ENCODE results near the gene FNDC3A. TPM values are rescaled to one million over a fixed set of nuclear protein-coding genes. Genes with fewer than 3 reads are reported as not detected.

FNDC3A gene
- total RNA-seq, 1 donor from 2014 or later, result 74.6 TPM

DNA sequence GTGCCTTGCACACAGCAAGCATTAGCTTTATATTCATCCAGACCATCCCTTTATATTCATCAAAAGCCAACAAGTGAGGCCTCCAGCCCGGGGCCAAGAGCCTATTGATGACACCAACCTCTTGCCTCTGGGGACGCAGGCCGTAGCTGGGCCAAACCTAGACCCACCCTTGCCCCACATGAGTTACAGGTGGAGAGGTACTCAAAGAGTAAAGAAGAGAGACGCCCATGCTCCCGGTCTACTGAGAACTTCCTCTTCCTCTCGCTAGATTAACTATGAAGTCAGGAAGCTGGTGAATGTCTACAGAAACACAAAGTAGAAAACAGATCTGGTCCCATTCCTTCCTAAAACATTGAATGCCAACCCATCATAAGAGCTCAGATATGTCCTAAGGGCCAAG is 240.6 kb downstream of the FNDC3A start:
- DNase-seq (ENCODE audit: low spot score), result no peak

DNA sequence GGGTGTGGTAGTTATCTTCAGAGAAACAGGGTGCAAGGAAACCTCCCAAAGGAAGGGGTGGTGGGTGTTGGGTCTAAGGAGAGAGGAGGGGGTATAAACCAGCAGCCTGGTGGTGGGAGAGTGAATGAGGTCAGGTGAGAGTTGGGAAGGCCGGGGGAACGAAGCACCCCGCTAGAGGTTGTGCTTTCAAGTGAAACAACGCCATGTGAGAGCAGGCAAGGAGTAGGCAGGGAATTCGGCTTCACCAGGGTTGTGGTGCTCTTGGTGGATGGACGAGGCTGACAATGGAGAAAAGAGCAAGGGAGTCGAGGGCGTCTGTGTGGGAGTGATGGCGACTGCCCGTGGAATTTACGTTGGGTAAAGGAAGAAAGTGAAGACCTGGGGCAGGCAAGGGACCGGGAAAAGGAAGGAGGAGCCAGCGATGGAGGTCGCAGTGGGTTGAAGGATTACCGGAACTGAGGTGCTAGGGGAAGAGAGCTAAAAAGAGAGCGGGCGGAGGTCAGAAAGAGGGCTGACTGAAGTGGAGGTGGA is 242.3 kb downstream of the FNDC3A start:
- DNase-seq (ENCODE audit: low spot score), result no peak

DNA sequence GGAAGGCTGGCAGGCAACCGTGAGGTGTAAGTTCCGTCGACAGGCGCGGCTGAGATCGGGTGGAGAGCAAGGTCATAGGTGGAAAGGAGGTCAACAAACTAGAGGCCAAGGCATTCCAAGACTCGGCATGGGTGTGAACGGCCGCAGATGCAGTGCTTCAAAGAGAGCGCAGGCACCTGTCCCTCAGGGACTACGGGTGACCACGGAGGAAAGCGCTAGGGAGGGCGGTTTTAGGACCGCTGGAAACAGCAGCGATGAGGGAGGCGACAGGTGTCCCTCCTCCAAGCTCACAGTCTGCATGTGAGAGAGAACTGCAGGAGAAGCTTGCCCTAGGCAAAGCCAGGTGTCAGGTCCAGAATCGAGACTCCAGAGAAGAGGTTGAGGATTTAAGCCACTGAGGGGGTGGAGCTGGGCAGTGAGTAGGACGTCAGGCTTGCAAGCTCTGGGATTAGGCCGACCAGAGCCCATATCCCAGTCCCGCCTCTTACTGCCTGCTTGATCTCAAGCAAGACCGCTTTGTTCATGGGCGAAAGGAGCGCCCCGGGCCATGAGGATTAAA is 242.9 kb downstream of the FNDC3A start:
- no peak for DNase-seq (ENCODE audit: low spot score)

DNA sequence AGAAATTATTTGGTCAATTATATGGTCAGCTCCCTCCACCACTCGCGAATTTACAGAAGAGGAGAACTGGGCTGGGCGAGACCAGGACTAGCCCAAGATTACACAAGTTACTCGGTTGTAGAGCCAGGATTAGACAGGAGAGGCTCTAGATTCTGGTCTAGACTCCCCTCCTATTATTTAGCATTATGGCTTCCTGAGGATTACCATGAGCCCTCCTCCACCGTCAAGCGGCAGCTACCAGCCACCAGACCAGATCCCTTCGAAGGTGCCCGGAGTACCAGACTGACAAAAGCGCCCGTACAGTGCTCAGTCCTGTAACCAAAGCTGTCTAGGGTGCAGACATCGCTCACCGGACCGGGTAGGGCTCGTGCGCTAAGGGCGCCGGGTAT is 243.9 kb downstream of the FNDC3A start:
- no peak for DNase-seq (ENCODE audit: low spot score)

DNA sequence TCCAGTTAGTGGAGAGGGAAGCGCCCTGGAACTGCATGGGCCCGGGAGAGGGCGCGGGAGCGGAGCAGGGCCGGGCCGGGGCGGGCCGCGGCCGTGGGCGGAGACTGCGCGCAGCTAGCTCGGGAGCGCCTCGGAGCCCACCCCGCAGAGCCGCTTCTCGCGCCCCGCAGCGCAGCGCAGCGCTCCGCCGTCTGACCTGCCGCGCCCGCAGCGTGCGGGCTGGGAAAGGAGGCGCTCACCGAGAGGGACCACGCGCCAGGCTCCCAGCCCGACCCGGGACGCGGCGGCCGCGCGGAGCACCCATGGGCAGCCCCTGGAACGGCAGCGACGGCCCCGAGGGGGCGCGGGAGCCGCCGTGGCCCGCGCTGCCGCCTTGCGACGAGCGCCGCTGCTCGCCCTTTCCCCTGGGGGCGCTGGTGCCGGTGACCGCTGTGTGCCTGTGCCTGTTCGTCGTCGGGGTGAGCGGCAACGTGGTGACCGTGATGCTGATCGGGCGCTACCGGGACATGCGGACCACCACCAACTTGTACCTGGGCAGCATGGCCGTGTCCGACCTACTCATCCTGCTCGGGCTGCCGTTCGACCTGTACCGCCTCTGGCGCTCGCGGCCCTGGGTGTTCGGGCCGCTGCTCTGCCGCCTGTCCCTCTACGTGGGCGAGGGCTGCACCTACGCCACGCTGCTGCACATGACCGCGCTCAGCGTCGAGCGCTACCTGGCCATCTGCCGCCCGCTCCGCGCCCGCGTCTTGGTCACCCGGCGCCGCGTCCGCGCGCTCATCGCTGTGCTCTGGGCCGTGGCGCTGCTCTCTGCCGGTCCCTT is 244.5 kb downstream of the FNDC3A start, which contains the start of gene MLNR:
TSS of gene MLNR (plus strand) at position 303 of the 820 bp plus-strand sequence. CDS start at position 303, 0 bp downstream.
- no peak for DNase-seq (ENCODE audit: low spot score)

DNA sequence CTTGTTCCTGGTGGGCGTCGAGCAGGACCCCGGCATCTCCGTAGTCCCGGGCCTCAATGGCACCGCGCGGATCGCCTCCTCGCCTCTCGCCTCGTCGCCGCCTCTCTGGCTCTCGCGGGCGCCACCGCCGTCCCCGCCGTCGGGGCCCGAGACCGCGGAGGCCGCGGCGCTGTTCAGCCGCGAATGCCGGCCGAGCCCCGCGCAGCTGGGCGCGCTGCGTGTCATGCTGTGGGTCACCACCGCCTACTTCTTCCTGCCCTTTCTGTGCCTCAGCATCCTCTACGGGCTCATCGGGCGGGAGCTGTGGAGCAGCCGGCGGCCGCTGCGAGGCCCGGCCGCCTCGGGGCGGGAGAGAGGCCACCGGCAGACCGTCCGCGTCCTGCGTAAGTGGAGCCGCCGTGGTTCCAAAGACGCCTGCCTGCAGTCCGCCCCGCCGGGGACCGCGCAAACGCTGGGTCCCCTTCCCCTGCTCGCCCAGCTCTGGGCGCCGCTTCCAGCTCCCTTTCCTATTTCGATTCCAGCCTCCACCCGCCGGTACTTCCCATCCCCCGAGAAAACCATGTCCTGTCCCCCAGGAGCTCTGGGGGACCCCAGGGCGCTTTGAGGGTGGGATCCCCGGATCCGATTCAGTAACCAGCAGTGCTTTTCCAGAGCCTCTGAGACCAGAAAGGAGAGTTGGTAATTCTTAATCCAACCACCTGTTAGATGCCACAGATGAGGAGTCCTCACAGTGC is 245.3 kb downstream of the FNDC3A start:
- no peak for DNase-seq (ENCODE audit: low spot score)

DNA sequence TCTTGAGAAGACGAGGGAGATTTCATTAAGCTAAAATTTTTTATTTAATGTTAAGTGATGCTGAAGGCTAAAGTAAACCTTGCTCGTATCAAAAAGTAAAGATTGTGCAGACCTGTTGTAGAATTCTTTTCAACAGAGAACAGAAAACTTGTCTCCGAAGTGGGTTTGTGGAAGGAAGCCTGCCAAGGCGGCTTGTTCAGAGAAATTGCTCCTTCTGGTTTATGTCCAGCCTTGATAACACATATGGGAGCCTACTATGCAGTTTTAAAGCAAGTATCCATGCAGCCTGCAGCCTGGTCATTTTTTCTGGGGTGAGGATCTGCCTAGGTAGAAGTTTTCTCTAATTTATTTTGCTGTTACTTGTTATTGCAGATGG is 245.9 kb downstream of the FNDC3A start:
- no peak for DNase-seq (ENCODE audit: low spot score)

DNA sequence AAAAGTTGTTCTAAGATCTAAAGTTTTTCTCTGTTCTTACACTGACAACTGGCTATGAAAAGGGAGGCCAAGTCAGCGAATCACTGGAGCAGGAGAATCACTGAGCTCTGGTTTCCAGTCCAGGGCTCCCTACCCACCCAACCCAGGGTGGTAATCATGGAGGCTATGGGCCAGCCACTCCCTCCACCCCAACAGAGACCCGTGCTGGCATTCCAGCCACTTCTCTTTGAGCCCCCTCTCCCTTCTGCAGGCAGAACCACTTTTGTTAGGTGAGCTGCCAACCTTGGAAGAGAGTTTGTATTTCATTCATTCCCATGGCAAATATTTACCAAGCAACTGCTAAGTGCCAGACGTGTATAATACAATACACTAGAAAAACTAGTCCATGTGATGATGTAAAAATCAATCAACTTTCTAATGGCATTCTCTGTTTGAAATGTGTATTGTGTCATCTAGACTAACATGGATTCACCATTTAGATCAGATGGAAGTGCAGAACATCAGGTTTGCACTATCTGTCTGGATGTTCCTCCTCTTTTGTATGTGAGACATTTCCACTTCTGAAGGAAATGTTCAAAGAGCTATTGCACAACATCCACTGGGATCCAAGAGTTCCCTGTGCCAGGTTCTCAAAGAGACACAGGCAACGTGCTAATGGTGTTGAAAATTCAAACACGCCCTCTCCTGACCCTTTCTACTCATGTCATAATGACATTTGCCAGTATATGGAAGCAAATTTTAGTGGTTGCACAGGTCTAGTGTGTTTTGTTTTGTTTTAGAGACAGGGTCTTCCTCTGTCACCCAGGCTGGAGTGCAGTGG is 249.7 kb downstream of the FNDC3A start:
- no peak for DNase-seq (ENCODE audit: low spot score)

DNA sequence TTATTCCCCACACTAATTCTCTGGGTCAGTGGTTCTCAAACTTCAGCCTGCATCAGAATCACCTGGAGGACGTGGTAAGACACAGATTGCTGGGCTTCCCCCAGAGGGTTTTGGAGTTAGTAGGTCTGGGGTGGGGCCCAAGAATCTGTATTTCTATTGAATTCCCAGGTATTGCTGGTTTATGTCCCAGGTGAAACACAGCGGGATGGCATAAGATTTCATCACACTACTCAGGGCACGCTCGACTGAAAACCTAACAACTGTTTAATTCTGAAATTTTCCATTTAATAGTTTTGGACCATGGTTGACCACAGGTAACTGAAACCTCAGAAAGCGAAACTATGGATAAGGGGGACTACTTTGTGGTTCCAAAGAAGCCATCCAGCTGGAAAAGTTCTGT is 250.9 kb downstream of the FNDC3A start:
- no peak for DNase-seq (ENCODE audit: low spot score)

DNA sequence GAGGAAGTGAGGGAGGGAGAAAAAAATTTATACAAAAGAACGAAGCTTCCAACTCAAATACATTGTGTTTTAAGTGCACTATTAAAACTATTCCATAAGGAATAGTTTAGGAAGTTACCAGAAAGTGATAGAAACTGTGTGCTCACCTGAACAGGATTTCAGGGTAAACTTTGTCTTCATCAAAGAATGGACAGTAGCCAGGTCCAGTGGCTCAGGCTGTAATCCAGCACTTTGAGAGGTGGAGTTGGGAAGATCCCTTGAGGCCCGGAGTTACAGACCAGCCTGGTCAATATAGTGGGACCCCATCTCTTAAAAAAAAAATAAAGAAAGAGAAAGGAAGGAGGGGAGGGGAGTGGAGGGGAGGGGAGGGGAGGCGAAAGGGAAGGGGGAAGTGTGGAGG is 259.0 kb downstream of the FNDC3A start:
- DNase-seq (ENCODE audit: low spot score), result no peak

DNA sequence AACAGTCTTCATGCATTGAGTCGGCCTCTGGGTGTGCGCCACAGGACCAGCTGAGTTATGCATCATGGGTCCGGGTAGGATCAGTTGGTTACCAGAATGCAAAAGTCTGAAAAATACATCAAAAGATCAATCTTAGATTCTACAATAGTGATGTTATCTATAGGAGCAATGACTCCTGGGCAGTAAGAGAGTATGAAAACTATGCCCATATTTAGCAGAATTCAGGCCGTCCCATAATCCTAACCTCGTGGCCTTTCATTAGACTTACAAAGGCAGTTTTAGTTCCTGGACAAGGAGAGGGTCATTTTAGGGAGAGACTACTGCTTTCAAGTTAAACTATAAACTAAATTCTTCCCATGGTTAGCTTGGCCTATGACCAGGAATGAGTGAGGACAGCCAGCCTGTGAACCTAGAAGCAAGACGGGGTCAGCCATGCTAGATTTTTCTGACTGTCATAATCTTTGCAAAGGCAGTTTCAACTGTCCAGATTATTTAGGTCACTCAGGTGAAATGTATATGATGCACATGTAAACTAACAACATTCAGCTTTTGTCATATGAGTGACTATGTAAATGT is 260.2 kb downstream of the FNDC3A start:
- DNase-seq (ENCODE audit: low spot score), result no peak

DNA sequence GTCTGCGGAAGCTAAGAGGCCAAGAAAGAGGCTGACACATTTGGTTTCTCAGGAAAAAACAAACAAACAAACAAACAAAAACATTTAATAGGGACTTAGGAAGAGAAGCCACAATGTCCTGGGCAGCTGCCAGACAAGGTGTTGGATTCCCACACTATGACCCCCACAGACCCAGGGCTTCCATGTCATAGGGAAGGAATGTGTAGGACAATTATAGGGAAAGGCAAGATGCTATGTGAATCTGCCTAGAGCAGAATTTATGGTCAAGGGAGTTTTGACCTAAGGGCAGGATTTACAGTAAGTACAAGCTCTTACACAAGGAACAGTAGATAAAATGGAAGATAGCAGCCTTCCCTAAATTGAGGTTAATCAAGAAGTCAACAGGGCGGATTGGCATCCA is 262.9 kb downstream of the FNDC3A start:
- DNase-seq (ENCODE audit: low spot score), result no peak

DNA sequence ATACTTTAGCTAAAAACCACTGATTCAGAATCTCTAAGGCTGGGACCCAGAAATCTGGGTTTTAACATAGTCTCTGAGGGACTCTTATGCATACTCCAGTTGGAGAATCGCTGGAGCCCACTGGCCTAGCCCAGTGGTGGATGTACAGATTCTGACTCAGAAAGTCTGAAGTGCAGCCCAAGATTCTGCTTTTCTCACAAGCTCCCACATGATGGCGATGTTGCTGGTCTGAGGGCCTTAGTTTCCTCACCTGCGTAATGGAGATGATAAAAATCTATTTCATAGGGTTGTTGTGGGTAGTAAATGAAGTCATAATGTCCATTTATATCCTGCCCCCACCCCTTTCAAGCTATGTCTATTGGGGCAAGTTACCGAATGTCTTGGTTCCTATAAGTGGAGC is 264.3 kb downstream of the FNDC3A start:
- no peak for DNase-seq (ENCODE audit: low spot score)

DNA sequence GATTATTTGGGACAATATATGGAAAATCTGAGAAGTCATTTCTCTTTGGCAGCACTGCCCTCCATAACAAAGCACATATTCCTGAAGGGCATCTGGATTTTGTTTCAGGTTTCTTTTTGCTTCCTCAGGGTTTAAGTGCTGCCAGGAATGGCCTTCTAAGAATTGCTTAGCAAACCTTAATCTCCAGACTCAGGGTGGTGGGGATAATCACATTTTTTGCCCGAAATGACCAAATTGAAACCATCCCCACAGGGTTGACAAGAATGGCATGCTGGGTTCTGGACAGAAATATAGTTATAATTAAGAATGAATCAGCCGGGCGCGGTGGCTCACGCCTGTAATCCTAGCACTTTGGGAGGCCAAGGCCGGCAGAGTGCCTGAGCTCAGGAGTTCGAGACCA is 265.6 kb downstream of the FNDC3A start:
- no peak for DNase-seq (ENCODE audit: low spot score)

DNA sequence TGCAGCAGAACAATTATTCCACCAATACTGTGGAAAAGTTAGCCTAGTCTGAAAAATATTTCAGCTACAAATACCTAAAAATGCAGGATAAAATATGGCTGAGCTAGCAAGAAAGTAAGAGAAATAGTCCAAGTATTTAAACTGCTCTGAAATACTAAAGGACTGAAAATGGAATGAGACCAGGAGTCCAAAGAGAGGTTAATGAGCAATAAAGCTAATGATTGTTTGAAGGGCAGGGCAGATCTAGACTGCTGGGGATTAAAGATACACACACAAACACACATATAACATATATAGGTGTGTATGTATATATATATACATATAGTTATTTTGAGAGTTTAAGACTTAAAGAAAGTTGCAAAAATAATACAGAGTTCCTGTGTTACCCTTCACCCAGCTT is 269.4 kb downstream of the FNDC3A start:
- no peak for DNase-seq (ENCODE audit: low spot score)

DNA sequence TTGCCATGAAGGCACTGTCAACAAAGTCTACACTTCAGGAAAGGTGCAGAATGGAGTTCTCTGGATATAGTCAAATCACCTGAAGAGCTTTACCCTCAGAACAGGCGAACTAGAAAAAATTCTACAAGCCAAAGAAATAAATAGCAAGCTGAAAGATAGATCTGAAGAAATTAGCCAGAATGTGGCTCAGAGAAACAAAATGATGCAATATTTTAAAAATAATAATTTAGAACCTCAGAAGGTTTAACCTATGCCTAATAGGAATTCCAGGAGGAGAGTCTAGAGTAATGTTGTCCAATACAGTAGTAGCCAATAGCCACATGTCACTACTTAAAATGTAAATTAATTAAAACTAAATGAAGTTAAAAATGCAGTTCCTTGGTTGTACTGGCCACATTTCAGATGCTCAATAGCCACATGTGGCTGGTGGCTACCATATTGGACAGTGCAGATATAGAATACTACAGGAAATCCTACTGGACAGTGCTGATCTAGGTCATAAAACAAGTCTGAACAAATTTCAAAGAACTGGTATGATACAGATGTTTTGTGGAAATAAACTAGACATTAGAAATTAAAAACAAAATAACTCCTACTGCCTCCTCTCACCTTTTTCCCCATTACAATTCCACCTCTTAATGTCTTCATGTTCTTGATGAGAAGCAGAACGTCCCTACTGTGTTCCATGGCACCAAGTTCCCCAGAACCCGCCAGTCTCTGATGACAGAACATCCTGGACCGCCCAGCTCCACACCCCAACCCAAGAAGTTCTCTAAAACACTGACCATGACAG is 271.3 kb downstream of the FNDC3A start:
- DNase-seq (ENCODE audit: low spot score), result no peak

DNA sequence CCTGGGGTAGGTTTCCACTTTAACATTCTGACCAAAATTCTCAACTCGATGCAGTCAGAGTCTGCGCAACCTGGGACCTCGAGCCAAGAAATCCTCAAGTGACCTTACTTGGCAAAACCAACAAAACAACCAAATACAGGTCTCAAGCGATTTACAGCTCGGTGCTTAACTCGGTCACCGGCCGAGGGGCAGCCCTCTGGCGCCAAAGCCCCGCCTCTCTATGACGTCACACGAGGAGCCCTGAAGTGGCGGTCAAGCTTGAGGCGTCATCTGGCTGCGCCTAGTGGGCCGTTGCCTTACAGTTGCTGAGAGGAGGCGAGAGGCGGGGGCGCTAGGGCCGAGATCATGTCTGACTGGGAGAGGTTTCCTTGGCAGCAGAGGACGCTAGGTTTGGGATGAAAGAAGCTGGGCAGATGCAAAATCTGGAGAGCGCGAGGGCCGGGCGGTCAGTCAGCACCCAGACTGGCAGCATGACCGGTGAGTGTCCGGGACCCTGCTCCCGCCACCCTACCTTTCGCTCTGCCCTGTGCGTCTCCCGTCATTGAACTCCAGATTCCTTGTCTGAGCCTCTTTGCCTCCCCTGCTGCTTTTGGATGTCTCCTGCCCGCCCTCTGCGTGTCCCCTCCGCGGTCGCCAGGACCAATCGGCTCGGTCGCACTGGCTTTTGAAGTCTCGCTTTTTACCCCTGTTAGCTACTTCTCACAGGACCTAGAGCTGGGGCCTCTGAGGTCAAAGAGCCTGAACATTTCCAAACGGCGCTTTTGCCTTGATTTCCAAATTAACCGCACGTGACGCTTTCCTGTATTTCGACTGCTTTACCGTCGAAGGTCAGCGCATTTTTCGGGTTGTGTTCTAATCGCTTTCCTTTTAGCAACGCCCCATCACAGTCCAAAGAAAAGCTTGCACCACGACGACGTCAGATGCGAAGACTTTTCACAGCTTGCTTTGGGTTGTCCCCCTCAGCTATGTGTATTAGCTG is 272.2 kb downstream of the FNDC3A start, which contains the start of gene CDADC1:
TSS of gene CDADC1 (plus strand) at position 283 of the 979 bp plus-strand sequence. CDS start at position 396, 113 bp downstream.
- peak; percentile 97 for DNase-seq (ENCODE audit: low spot score)

DNA sequence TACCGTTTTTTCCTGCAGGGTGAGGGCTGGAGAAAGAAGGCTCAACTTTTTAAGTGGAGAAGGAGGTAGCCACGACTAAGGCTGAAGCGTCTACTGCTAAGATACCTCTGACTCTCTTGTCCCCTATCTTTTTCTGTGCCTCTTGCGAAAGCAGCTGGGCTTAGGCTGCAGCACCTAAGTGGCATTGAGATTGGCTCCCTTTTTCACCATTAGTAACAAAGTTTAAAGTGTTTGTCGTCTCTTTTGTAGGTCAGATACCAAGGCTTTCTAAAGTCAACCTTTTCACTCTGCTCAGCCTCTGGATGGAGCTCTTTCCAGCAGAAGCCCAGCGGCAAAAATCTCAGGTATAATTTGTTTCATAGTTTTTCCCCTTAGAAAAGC is 272.9 kb downstream of the FNDC3A start:
- no peak for DNase-seq (ENCODE audit: low spot score)

DNA sequence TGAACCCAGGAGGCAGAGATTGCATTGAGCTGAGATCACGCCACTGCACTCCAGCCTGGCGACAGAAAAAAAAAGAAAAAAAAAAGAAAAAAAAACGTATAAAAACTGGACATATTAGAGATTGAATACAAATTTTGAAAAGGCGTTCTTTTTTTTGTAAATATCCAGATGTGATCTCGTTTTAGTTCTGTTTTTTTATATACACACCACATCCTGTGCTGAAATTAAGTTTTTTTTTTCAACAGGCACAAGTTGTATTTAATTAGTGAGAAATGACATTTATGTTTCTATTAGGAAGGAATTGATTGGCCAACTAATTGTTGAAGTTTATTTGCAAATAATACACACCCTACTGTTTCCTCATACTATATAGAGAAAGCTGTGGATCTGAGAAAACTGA is 275.6 kb downstream of the FNDC3A start:
- DNase-seq (ENCODE audit: low spot score), result no peak

Measured in mucosa of gallbladder (tissue), 1 donor.